GM18526 (cell line): ENCODE results near the gene FGD6.

ENCODE experiments used
- POLR2A ChIP-seq: IDR thresholded peaks from 3 replicates; pipeline ENCODE4 v1.6.1; 2011; ENCODE audit not compliant: insufficient read length; ENCODE audit errors: extremely low read depth

The FGD6 gene

GRCh38 chr12:95215949-95216348 is 1.3 kb downstream of the FGD6 start:
- TF ChIP-seq POLR2A: no peak

GRCh38 chr12:95214466-95214865 is 2.8 kb downstream of the FGD6 start:
- no peak for TF ChIP-seq POLR2A

GRCh38 chr12:95213928-95214327 is 3.3 kb downstream of the FGD6 start:
- TF ChIP-seq POLR2A: no peak

GRCh38 chr12:95213119-95213518 is 4.1 kb downstream of the FGD6 start:
- no peak for TF ChIP-seq POLR2A

DNA sequence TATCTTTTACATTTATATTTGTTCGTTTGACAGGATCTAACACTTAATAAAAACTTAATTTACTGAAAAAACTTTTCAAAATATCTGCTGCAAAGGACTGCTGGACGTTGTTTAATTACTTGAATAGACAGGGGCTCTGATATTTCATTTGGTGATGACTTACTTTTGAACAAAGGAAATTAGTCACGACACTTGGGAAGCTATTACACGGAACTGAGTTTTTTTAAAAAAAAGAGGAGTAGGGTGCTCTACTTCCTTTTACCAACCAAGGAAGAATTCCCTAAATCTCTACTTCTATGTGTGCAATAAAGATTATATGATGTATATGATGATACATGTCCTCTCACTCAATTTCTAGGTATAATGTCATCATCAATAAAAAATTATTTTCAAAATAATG is 4.7 kb downstream of the FGD6 start:
- no peak for TF ChIP-seq POLR2A

GRCh38 chr12:95208678-95209077 is 8.6 kb downstream of the FGD6 start:
- TF ChIP-seq POLR2A: no peak

DNA sequence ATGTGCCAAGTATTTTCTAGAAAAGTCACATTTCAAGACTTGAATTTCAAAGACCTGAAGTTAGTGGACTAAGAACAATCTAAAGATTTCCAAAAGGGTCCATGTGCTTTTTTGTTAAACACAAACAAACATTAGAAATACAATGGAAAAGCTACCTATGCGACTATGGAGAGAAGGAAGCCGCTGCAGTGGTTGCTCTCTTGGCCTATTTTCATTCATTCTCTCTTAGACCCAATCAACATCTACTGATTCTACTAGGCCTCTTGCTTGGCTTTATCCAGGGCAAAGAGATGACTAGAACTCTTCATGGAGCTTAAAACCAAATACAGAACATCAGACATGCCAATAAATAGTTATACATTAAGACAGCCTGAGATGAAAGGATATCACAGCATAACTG is 9.9 kb downstream of the FGD6 start:
- no peak for TF ChIP-seq POLR2A

DNA sequence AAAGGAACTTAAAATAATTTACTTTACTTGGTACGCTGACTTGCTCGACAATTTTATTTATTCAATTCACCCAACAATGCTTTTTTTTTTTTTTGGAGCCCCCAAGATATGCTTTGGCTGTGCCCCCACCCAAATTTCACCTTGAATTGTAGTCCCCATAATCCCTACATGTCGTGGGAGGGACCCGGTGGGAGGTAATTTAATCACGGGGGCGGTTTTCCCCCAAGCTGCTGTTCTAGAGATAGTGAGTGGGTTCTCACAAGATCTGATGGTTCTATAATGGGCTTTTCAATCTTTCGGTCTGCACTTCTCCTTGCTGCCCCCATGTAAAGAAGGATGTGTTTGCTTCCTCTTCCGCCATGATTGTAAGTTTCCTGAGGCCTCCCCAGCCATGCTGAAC is 10.4 kb downstream of the FGD6 start:
- TF ChIP-seq POLR2A: no peak

- no peak for TF ChIP-seq POLR2A
Measured at GRCh38 chr12:95205685-95206084, 11.6 kb downstream of the FGD6 start.

DNA sequence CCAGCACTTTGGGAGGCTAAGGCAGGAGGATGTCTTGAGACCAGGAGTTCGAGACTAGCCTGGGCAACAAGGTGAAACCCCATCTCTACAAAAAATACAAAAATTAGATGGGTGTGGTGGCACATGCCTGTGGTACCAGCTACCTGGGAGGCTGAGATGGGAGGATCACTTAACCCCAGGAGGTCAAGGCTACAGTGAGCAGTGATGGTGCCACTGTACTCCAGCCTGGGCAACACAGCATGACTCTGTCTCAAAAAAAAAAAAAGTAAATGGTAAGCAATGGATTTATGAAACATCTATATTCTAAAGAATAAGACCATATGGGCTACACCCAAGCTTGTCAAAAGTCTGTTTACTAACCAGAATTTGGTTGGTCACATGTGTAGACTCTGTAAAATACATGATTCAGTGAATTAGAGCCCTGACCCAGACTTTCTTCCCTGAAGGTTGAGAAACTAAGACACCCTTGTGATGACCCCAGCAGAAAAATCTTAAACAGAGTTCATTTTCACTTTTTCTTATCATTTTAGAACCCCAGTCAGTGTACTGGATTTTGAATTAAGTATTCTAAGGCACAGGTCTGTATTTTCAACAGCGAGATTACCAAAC is 12.1 kb downstream of the FGD6 start:
- no peak for TF ChIP-seq POLR2A

GRCh38 chr12:95204141-95204866 is 13.0 kb downstream of the FGD6 start:
- TF ChIP-seq POLR2A: no peak

DNA sequence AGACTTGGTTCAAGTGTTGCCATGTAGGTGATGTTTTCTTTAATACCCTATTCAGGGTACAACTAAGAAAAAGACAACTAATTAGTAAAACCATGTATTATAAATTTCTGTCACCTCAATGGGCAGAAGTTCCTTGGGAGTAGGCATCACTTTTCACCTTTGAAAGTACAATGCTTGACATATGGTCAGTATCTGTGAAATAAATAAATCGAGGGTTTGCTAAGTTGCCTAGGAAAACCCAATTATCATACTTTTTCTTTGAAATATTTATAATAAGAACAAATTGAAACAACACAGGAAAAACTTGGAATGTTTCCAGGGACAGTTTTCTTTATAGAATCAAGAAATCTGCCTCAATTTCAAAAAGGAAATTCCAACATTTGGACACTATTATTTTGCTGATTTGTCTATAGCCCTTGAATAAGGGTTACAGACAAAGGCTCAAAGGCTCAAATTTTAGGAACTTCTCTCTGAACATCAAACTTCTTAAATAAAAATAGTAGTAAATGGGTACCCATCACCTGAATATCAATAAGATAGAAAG is 13.7 kb downstream of the FGD6 start:
- no peak for TF ChIP-seq POLR2A

DNA sequence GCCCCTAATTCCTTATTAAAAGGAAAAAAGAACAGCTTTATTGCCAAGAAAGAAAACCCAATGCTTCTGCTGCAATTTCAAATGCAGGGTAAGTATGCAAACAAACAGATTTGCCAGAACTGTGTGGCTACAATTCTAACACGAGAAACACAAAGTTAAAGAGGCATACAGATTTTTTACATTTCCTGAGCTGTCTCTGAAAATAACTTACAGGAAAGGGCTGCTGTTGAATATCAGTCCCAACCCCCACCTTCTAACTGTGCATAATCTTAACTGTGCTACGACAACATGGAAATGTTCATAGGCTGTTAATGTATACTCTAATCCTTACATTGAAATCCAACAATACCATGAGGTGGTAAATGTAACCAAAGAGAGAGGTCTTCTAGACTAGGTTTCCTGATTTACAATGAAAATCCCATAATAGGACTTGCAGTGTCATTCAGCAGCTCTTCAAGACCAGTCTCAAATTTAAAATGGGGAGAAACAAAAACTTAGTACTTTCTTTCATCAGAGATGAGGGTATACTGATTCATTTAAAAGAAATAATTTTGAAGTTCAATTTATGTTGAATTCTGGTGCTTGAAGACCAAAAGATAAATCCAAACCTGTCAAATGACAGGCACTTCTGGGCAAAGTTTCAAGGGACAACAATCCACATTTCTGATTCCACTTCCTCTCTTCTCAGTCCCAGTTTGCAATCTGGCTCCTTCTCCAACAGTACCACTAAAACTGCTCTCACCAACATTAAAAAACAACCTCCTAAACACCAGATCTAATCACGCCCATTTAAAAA is 14.4 kb downstream of the FGD6 start:
- no peak for TF ChIP-seq POLR2A

DNA sequence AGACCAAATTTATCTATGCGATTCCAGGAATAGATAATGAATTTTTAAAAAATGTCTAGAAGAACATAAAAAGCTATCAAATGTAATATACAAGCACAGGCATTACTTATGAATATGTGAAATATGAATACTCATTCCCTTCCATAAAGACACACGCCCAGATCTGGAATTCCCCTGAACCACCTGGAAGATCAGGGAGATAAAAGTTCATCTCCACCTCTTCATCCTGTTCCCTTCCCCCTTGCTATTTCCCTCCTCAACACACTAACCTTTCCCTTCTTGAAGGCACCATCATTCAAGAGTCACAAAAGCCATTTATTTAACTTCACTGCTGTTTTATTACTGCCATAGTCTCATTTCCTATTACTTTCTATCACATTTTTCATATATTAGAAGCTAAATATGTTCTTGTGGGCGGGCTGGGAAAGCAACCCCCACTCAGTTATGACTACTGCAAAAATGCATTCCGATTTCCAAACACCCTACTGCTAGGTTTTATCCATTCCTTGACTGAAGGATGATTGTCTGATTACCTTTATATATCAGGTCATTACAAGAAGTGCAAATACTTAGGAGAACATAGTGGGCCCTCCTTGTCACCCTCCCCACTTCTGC is 16.1 kb downstream of the FGD6 start:
- TF ChIP-seq POLR2A: no peak

DNA sequence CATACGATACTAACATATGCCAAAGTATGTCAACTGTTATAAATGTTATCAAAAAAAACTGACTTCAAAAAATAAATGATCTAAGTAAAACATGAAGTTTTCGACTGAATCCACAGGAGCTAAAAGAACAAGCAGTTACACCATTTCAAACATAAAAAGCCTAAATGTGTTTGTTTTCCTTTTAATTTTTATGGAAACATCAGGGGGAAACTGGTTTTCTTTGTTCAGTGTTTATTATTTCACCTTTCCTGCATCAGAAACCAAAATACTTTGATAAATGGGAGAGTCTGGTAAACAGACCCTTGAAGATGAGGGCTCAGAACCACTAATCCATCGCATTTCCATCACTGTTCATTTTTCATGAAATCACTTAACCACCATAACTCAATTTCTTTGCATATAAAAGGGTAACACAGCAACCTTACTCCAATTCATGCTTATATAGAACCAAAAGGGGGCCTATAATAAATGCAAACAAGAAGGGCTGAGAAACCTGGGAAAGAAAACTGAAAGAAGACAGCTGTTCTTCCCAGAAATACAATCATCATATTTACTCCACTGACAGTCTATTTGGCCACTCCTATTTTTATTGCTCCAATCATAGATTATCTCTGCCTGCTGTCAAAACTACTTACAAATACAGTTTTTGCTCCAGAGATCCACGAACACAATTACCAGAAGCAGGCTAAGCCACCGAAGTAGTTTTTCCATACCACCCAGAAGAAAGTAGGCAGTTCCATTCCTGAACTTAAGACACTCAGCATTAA is 17.0 kb downstream of the FGD6 start:
- no peak for TF ChIP-seq POLR2A
